HG02970 (cell line): ENCODE results near the gene COL4A2.
"Not testable (repeated sequence)": the region's sequence is repeated elsewhere in the genome, so short reads cannot be mapped to it uniquely, and the experiment has no call there.

Experiments used
- ATAC-seq: cut with Tn5 transposase; IDR thresholded peaks from one replicate; pipeline ENCODE4 v1.9.1; 2021; ENCODE audit warnings: mild to moderate bottlenecking, moderate library complexity, moderate number of reproducible peaks; ENCODE audit not compliant: unreplicated experiment, low FRiP score

The COL4A2 gene

DNA sequence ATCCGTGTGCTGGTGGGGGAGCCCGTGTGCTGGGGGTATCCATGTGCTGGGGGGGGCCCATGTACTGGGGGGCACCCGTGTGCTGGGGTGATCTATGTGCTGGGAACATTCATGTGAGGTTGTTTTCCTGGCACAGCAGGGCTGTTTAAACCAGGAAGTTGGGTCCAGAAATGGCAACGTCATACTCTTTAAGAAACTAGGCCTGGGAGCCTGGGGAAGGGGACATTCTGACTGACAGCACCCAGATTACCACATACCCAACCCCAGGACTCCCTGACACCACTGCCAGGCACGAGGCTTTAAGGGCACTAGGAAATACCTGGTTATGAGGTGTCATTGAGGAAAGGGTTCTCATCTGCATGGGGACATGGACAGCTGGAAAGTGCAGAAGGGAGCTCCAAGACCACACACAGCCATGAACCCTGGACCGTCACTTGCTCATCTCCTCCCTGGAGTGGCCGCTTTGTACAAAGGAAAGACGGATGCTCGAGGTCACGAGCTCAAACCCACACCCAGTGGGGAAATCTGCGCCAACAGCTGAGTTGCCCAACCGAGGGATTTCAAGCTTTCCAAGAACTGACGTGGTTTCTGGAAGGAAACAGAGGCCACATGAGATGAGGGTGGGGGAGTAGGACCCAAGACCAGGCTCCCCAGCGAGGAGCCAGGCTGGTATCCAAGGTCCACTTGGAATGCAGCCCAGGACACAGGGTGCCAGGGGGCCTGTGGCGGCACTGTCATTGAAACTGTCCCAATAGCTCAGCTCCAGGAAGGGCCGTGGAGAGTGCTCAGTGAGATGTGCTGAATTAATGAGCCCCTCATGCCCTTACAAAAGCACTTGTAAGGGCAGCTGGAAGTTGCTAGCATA, 213.6 kb downstream of the COL4A2 start:
- ATAC-seq, result no peak

DNA sequence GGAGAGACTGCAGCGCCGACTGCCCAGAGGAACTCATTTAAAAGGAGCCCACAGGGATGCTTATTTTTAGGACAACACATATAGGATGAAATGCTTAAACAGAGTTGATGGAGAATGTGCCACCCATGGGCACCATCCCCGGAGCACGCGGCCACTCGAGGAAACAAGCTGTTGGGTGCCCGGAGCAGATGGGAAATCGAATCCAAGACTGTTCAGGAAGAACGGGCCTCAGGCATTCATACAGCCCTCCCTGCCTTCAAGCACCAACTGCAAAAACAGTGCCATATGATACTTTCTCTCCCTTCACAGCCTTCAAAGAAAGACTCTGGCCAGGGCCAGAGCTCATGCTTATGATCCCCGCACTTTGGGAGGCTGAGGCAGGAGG, 214.2 kb downstream of the COL4A2 start:
- no peak for ATAC-seq

DNA sequence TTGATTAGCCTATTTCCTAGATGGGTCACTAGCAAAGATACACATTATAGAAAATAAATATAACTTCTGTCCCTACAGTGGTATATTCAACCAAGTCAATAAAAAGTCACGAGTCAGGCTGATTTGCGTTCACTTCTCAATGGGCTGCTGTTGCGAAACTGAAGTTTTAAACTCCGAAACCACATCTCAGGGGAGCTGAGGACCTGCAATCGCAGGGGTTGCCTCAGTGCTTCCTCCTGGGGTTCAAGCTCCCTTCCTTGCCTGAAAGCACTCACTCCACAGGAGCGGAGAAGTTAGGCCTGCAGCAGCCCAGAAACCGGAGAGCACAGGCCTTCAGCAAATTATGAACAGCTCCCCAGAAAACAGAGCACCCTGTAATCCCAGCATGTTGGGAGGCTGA, 214.9 kb downstream of the COL4A2 start:
- no peak for ATAC-seq

DNA sequence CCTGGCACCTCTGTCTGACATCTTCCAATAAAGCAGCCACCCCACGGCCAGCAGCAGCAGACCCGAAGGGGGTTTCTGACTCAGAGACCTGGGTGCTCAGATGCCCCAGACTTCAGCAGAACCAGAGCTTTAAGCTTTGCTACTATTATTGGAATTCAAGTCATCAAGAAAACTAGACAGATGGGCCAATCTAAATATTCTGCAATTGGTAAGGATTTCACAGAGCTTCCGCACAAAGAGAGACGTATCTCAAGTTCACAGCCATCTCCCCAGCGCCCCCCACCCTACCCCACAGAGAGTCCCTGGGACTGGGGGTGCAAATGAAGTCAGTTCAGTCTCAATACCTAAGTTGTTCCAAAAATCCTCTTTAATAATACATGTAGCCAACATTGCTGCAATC, 215.6 kb downstream of the COL4A2 start:
- no peak for ATAC-seq

DNA sequence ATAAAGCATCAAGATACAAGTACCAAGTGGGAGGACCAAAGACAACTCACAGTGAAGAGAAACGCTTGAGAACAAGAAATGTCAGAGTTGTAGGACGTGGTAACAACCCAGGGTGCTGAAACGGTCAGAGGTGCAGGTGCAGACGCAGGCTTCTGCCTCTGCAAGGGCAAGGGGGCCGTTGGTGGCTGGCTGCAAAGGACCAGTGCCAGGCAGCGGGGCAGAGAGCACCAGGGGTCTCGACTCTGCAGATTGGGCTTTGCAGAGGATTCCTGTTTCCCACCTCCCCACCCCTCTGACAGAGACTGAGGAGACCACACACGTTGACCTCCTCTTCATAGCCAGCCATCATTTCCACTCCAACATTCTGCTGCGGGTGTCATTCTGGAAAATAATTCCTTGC, 216.1 kb downstream of the COL4A2 start:
- ATAC-seq, result no peak

- ATAC-seq, result no peak
Observed at GRCh38 chr13:110523838-110524540, 216.9 kb downstream of the COL4A2 start.

GRCh38 chr13:110524541-110525257, 217.6 kb downstream of the COL4A2 start:
- ATAC-seq, result no peak

DNA sequence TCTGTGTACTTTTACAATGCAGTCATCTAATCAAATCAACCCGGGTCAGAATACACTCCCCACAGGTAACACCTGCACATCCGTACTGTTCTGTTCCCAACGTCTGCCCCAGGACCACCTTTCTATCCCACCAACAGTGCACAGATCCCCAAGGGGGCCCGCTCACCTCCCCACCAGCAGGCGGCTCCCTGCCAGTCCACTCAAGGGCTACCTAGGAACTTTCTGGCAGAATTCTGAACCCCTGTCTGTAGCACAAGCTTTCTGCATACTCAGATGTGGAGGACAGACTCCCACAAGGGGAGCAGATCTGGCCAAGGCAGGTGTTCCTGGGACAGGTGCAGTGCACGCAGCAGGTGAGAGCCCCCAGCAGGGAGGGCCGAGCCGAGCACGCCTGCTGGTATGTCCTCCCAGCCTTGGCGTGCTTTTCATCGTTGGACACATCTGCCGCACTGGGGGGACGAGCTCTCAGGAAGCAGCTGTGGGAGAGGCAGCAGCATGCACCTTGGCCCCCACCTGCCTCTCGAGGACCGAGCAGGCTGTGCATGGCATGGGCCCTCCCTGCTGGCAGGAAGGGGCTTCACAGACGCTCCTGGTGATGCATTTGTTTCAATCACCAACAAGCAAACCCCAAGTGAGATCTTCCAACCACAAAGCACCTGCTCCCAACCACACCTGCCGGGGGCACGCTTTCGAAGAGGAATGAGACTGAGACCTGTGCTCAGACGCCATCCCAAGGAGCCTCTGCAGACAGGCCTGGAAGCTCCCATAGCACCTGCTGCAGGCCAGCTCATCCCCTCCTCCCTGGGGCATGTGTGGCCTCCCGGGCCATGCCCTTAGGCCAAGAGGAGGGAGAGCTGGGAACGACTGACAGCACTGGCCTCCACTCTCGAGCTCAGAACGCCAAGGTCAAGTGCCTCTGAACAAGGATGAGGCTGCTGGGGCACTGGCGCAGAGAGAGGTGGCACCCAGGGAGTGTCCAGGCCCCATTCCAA, 218.5 kb downstream of the COL4A2 start:
- peak; percentile 62 for ATAC-seq

DNA sequence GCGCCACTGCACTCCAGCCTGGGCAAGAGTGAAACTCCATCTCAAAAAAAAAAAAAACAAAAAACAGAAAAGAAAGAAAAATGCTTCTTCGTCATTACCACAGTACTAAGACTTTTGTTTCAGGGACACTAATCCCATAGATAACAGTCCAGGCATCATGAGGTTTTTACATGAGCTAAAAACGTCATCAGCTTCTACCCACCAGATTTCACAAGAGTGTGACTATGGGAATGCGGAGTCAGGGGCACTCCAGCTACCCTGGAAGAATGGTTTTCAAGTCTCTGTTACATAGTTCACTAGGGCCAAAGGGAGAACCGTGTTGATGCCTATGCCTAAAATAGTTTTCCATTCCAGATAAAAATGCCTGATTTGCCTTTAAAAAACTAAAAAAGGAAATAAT, 221.3 kb downstream of the COL4A2 start:
- ATAC-seq, result no peak

- no peak for ATAC-seq
Observed at GRCh38 chr13:110528911-110529310, 221.8 kb downstream of the COL4A2 start.

DNA sequence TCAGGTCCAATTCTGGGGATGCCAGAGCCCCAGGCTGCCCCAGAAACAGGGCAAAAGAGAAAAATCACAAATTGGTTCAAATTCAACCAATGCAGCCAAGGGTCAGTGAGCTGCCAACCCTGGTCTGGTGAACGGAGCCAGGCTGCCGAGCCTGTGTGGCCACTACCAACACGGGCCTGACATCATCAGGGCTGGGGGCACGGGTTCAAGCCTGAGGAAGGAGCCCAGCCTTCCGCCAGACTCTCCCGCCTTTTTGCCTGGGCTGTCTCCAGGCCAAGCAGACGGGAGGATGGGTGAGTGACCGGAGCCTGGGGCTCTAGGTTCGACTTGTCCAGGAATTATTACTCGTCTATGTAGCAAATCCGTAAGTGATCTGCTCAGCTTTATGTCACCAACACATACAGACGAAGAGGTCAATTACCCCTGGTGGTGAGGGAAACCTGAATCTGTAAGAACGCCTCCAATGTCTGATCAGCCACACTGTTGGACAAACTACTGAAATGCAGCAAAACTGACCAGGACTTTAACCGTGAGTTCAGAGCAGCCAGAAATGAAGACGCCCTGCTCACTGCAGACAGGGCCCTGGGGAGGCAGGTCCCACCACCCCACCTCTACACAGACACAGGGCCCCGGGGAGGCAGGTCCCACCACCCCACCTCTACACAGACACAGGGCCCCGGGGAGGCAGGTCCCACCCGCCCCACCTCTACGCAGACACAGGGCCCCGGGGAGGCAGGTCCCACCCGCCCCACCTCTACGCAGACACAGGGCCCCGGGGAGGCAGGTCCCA, 222.6 kb downstream of the COL4A2 start:
- no peak for ATAC-seq

- ATAC-seq, result no peak
Observed at GRCh38 chr13:110531100-110531499, 224.0 kb downstream of the COL4A2 start.

- no peak for ATAC-seq
Observed at GRCh38 chr13:110531671-110532083, 224.6 kb downstream of the COL4A2 start.

- not testable (repeated sequence) for ATAC-seq
Observed at GRCh38 chr13:110532258-110532657, 225.2 kb downstream of the COL4A2 start.

- ATAC-seq, result no peak
Observed at GRCh38 chr13:110533771-110534670, 226.9 kb downstream of the COL4A2 start.

- ATAC-seq, result no peak
Observed at GRCh38 chr13:110535526-110535925, 228.4 kb downstream of the COL4A2 start.

GRCh38 chr13:110536006-110536693, 229.1 kb downstream of the COL4A2 start:
- ATAC-seq, result no peak

DNA sequence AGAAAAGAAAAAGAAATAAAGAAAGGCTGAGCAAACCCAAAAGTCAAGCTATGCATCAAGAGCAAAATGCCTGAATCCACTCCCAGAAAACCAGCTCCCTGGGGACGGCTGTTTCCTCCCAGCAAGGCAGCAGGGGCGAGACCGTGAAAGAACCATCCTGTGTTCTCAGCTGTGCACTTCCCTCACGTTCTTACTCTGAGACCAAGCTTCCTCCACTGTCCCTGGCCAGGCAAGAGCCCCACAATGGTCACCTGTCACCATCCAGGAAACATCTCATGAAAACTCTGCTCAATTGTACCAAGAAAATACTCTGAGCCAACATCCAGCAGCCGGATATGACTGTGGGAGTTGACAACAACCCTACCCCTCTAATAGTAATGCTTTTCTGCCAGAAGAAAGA, 231.5 kb downstream of the COL4A2 start:
- no peak for ATAC-seq
